Measurements from ENCODE around the gene ANO3. TPM values are rescaled to one million over a fixed set of nuclear protein-coding genes. Genes with fewer than 3 reads are reported as not detected.

The ANO3 gene
- total RNA-seq, 4 donors from 2014 or later = 0.13 to 0.63 (median 0.52) TPM

GRCh38 chr11:26332572-26332915, 614 bp downstream of the ANO3 start:
- intact Hi-C loops (cut with DNase I) = no loop called here
- TF ChIP-seq POLR2A (IDR thresholded peaks at IDR 0.05) (no peak), CTCF (IDR thresholded peaks at IDR 0.05) (no peak)
- H3K27me3 ChIP-seq = no peaks in the 10 kb centered on the region
- DNase-seq = no peak
- 50 to 69% methylated on average over 5 of the region's 5 CpGs for WGBS, 2 donors
- no peaks in the 10 kb centered on the region for H3K9me3 ChIP-seq
- peaks cover 0 to 4% of the 10 kb centered on the region in 2 donors for H3K4me1 ChIP-seq
- no peak overlapping the region for H3K4me3 ChIP-seq (replicated peaks in 1 of 3)
- H3K27ac ChIP-seq = no peak overlapping the region
- no peaks in the 10 kb centered on the region for H3K36me3 ChIP-seq

DNA sequence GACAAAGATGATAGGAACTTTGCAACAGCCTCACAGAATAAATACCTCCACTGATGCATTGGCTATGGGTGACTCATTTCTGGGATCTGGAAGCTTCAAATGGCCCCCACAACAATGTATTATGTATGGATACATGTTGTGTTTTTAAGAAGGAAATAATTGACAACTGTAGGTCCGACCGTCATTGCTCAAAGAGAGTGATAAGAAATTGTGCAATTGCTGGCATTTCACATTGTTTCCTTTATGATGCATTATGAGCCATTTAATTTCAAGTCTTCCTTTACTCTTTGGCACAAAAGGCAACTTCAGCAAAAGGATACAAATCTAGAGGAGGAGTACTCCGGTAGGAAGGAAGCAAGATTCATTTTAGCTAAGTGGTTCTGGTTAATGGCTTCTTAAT, 2.0 kb downstream of the ANO3 start:
- 74 to 75% methylated on average over 3 of the region's 3 CpGs for WGBS, 2 donors
- H3K36me3 ChIP-seq = no peaks in the 10 kb centered on the region
- intact Hi-C loops (cut with DNase I) = no loop called here
- no peaks in the 10 kb centered on the region for H3K9me3 ChIP-seq
- H3K27me3 ChIP-seq = no peaks in the 10 kb centered on the region
- no peak overlapping the region for H3K27ac ChIP-seq
- no peak for DNase-seq
- TF ChIP-seq CTCF (IDR thresholded peaks at IDR 0.05) (no peak), POLR2A (IDR thresholded peaks at IDR 0.05) (no peak)
- peaks cover 0 to 4% of the 10 kb centered on the region in 2 donors for H3K4me1 ChIP-seq
- no peak overlapping the region for H3K4me3 ChIP-seq (replicated peaks in 1 of 3)

GRCh38 chr11:26335903-26336302, 4.0 kb downstream of the ANO3 start:
- no peak for DNase-seq
- Histone ChIP-seq H3K4me3 (replicated peaks in 1 of 3) (no peak overlapping the region), H3K36me3 (no peaks in the 10 kb centered on the region), H3K27me3 (no peaks in the 10 kb centered on the region), H3K27ac (no peak overlapping the region), H3K4me1 (peaks cover 0 to 4% of the 10 kb centered on the region in 2 donors), H3K9me3 (no peaks in the 10 kb centered on the region)
- intact Hi-C loops (cut with DNase I) = no loop called here
- TF ChIP-seq POLR2A (IDR thresholded peaks at IDR 0.05) (no peak), CTCF (IDR thresholded peaks at IDR 0.05) (no peak)

GRCh38 chr11:26344647-26345046, 12.7 kb downstream of the ANO3 start:
- Histone ChIP-seq H3K9me3 (no peaks in the 10 kb centered on the region), H3K36me3 (no peaks in the 10 kb centered on the region), H3K27ac (no peak overlapping the region), H3K27me3 (no peaks in the 10 kb centered on the region), H3K4me1 (no peaks in the 10 kb centered on the region), H3K4me3 (replicated peaks in 1 of 3) (no peak overlapping the region)
- intact Hi-C loops (cut with DNase I) = no loop called here
- WGBS, 2 donors = 83 to 86% methylated on average over 2 of the region's 2 CpGs
- TF ChIP-seq CTCF (IDR thresholded peaks at IDR 0.05) (no peak), POLR2A (IDR thresholded peaks at IDR 0.05) (no peak)
- no peak for DNase-seq

DNA sequence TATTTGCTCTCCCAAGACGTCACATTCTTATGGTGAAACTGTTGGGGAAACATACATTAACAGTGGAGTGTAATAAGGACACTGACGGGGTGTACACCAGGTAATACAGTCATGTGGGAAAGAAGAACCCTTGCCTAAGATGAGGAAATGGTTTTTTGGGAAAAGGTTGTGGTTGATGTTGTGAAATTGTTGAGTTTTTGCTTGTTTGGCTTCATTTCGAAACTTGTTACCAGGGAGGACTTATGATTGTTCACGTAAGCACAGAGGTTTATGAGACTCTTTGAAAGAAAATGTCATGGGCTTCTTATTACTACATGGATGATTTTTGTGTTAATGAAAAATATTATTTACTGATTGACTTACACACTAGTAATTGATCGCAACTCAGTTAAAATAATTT, 16.8 kb downstream of the ANO3 start:
- no peak for DNase-seq
- no peak for TF ChIP-seq POLR2A (IDR thresholded peaks at IDR 0.05)
- no peak for TF ChIP-seq CTCF (IDR thresholded peaks at IDR 0.05)
- Histone ChIP-seq H3K36me3 (no peaks in the 10 kb centered on the region), H3K27me3 (no peaks in the 10 kb centered on the region), H3K4me1 (no peaks in the 10 kb centered on the region), H3K27ac (no peak overlapping the region), H3K9me3 (no peaks in the 10 kb centered on the region), H3K4me3 (replicated peaks in 1 of 3) (no peak overlapping the region)
- intact Hi-C loops (cut with DNase I) = no loop called here
- 91 to 93% methylated on average over 5 of the region's 5 CpGs for WGBS, 2 donors

Data from thyroid gland (tissue), 4 donors.